ENCODE measurements around the gene GALM. TPM values are rescaled to one million over a fixed set of nuclear protein-coding genes. Genes with fewer than 3 reads are reported as not detected.

The GALM gene
- total and polyA plus RNA-seq, 10 of the 15 experiments (the other 5 are each of a cell fraction or from before 2014, with no cell fraction given) = 1.1 to 4.0 (median 1.7) TPM

DNA sequence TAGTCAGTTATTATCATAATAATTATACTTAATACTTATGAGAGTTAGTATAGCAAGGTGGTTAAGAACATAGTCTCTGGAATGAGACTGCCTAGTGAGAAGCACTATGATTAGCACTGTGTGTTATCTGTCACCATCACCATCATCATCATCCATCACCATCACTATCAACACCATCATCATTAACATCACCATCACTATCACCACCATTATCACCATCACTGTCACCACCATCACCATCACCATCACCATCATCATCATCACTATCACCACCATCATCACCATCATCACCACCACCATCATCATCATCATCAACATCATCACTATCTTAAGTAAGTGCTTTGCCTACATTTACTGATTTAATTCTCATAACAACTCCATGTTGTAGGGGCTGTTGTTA lies 45.6 kb downstream of the GALM start:
- intact Hi-C loops (cut with micrococcal nuclease; ENCODE audit: unreplicated experiment) (no loop called here), in situ Hi-C loops (cut with MboI) (no loop called here)
- H3K27me3 ChIP-seq (replicated peaks in 1 of 2; ENCODE audit: control insufficient read depth in 2 of 2, insufficient read depth in 2 of 2, low read length in 1 of 2) = no peaks in the 10 kb centered on the region
- H4K20me1 ChIP-seq (ENCODE audit: control insufficient read depth, insufficient read depth) = no peaks in the 10 kb centered on the region
- ChIA-PET SMC1A (ENCODE audit: uncharacterized antibody, unreplicated experiment) (no interaction called here), RAD21 (ENCODE audit: unreplicated experiment) (no interaction called here), CTCF (no interaction called here), POLR2A (interaction anchor here (0.7 kb wide), 1 partner anchor 9 kb away, joined by 3 read pairs; no protein-coding TSS in a partner anchor)
- FAIRE-seq (no peak), ATAC-seq (no peak), DNase-seq (ENCODE audit: low read depth, low spot score) (no peak)
- H3K4me1 ChIP-seq (ENCODE audit: control insufficient read depth, insufficient read depth, low read length) = peaks cover 16% of the 10 kb centered on the region
- no peak overlapping the region for H3K4me3 ChIP-seq
- 0 out of 4 replicates have a peak, but pooled peaks cover 0 to 2% of the 10 kb centered on the region in 2 experiments for H3K36me3 ChIP-seq (ENCODE audit: control insufficient read depth in 2 of 2, insufficient read depth in 2 of 2, low read length in 1 of 2)
- H3K9me3 ChIP-seq (replicated peaks; ENCODE audit: control insufficient read depth, insufficient read depth, low read length) = no peaks in the 10 kb centered on the region
- no TSS peak for BruUV-seq (replicated peaks)
- H3K4me2 ChIP-seq (ENCODE audit: control insufficient read depth, insufficient read depth) = no peak overlapping the region
- no peak for TF ChIP-seq JUND (IDR thresholded peaks at IDR 0.05; ENCODE audit: low read depth, low read length)
- no peak for TF ChIP-seq CTCF (IDR thresholded peaks at IDR 0.05 in 2 of 3, conservative IDR thresholded peaks at IDR 0.05 in 1 of 3; ENCODE audit: control insufficient read depth in 2 of 3, extremely low read depth in 1 of 3, insufficient read depth in 1 of 3, low read depth in 3 of 3, low read length in 3 of 3)
- no peak for TF ChIP-seq POLR2AphosphoS5 (IDR thresholded peaks at IDR 0.05; ENCODE audit: low read length)
- TF ChIP-seq SP1 (IDR thresholded peaks at IDR 0.05; ENCODE audit: low read depth, low read length) = no peak
- no peak for TF ChIP-seq HDAC2 (IDR thresholded peaks at IDR 0.05)
- no peak for TF ChIP-seq CHD4 (IDR thresholded peaks at IDR 0.05)
- TF ChIP-seq, protein P1, sequence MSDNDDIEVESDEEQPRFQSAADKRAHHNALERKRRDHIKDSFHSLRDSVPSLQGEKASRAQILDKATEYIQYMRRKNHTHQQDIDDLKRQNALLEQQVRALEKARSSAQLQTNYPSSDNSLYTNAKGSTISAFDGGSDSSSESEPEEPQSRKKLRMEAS (IDR thresholded peaks at IDR 0.05; ENCODE audit: low read depth, low read length) = no peak
- no peak for TF ChIP-seq PAX8 (IDR thresholded peaks at IDR 0.05)
- no peak for TF ChIP-seq MTA3 (IDR thresholded peaks at IDR 0.05; ENCODE audit: borderline replicate concordance, low read length)
- TF ChIP-seq EGR1 (IDR thresholded peaks at IDR 0.05; ENCODE audit: borderline replicate concordance in 1 of 2, low read depth in 2 of 2, low read length in 2 of 2) = no peak
- TF ChIP-seq CHD1 (IDR thresholded peaks at IDR 0.05; ENCODE audit: low read depth, low read length) = no peak
- TF ChIP-seq KAT2A (conservative IDR thresholded peaks at IDR 0.05; ENCODE audit: control insufficient read depth, low read depth, low read length) = no peak
- TF ChIP-seq USF2 (IDR thresholded peaks at IDR 0.05; ENCODE audit: borderline replicate concordance, low read depth, low read length) = no peak
- TF ChIP-seq NFYB (IDR thresholded peaks at IDR 0.05; ENCODE audit: insufficient read depth, low read depth, low read length) = no peak
- H3K27ac ChIP-seq (ENCODE audit: control insufficient read depth, insufficient read depth) = no peak overlapping the region
- no peaks in the 10 kb centered on the region for H3K79me2 ChIP-seq (ENCODE audit: control insufficient read depth, insufficient read depth, low read length)
- H2AFZ ChIP-seq (ENCODE audit: control insufficient read depth, low read depth, low read length) = no peak overlapping the region
- no peak overlapping the region for H3K9ac ChIP-seq (ENCODE audit: control insufficient read depth, insufficient read depth, low read length)
